K562 (cell line): ENCODE results near the gene HCST. TPM values are rescaled to one million over a fixed set of nuclear protein-coding genes. Genes with fewer than 3 reads are reported as not detected.

Experiments used
- ATF3 ChIP-seq, 2 experiments: fragments of 450-650 bp in 1 of 2; sonication (generic) in 1 of 2; formaldehyde crosslinking in 1 of 2; IDR thresholded peaks in 1 of 2; conservative IDR thresholded peaks in 1 of 2; 2 replicates each; pipeline versions ENCODE4 v1.6.1 to v1.8.1; 2016 to 2023; ENCODE audit warnings: mild to moderate bottlenecking in 2 of 2, moderate library complexity in 2 of 2, inconsistent platforms in 1 of 2, missing genetic modification reagents in 1 of 2
- EHMT2 ChIP-seq: fragments of 450-650 bp; IDR thresholded peaks from 2 replicates; pipeline ENCODE4 v1.6.1; 2018; ENCODE audit warnings: antibody characterized with exemption
- FOXA3 ChIP-seq, 2 experiments: fragments of 450-650 bp in 1 of 2; sonication (generic) in 1 of 2; formaldehyde crosslinking; IDR thresholded peaks in 1 of 2; conservative IDR thresholded peaks in 1 of 2; 2 replicates each; pipeline versions ENCODE4 v1.4.0 to v1.8.0; 2020 to 2022; ENCODE audit warnings: mild to moderate bottlenecking in 2 of 2, missing genetic modification reagents in 1 of 2
- HMGXB4 ChIP-seq: sonication (generic); formaldehyde crosslinking; IDR thresholded peaks from 2 replicates; pipeline ENCODE4 v1.8.1; 2023; ENCODE audit warnings: mild to moderate bottlenecking, missing genetic modification reagents
- KLF13 ChIP-seq: fragments of 450-650 bp; IDR thresholded peaks from 2 replicates; pipeline ENCODE4 v1.6.1; 2016; ENCODE audit warnings: missing genetic modification characterization, low read depth, mild to moderate bottlenecking, missing compliant biosample characterization, moderate library complexity, borderline replicate concordance
- MNT ChIP-seq, 2 experiments: fragments of 450-650 bp; conservative IDR thresholded peaks; 2 replicates each; pipeline ENCODE4 v1.6.1; 2017; ENCODE audit warnings: mild to moderate bottlenecking in 2 of 2, moderate library complexity in 2 of 2
- MYNN ChIP-seq, 2 experiments: sonication (generic); formaldehyde crosslinking in 1 of 2; IDR thresholded peaks; 2 replicates each; pipeline versions ENCODE4 v1.5.0 to v1.6.1; 2016 to 2020; ENCODE audit warnings: antibody characterized with exemption in 1 of 2, missing genetic modification reagents in 1 of 2
- RBFOX2 ChIP-seq: fragments of 200-400 bp; formaldehyde crosslinking; IDR thresholded peaks from 2 replicates; pipeline ENCODE4 v1.6.1; 2017; ENCODE audit warnings: low read depth, mild to moderate bottlenecking, low read length, moderate library complexity
- VEZF1 ChIP-seq: fragments of 200-800 bp; sonication (Bioruptor generic); IDR thresholded peaks from 2 replicates; pipeline ENCODE4 v1.6.1; 2017; ENCODE audit warnings: missing genetic modification characterization, missing compliant biosample characterization
- ZBTB26 ChIP-seq: fragments of 450-650 bp; formaldehyde crosslinking; IDR thresholded peaks from 2 replicates; pipeline ENCODE4 v1.4.0; 2022; ENCODE audit warnings: missing genetic modification characterization
- ZNF609 ChIP-seq: sonication (generic); formaldehyde crosslinking; IDR thresholded peaks from 2 replicates; pipeline ENCODE4 v1.8.1; 2023; ENCODE audit warnings: missing genetic modification reagents, mild to moderate bottlenecking, borderline replicate concordance
- polyA plus RNA-seq, 8 experiments: library from polyadenylated mRNA; depleted of rRNA in 4 of 8; stranded (reverse) in 5 of 8; unstranded in 3 of 8; fragments of >200 nt; fragmentation: Nextera tagmentation in 2 of 8; fragmentation: Illumina TruSeq in 1 of 8; extraction: Ambion mirVana in 2 of 8; extraction: Trizol in 1 of 8; gene quantifications; 2 replicates each; pipeline versions ENCODE4 v1.2.1 to v1.2.3, GENCODE V29; 2011 to 2014; ENCODE audit warnings: inconsistent platforms in 1 of 8, missing spikeins in 1 of 8
- total RNA-seq, 7 experiments: library from RNA; depleted of rRNA in 6 of 7; stranded (reverse); fragments of >200 nt in 6 of 7; fragmentation: Illumina TruSeq in 2 of 7; extraction: Trizol in 2 of 7; gene quantifications; 2 replicates each; pipeline versions ENCODE4 v1.2.1 to v1.2.3, GENCODE V29; 2011 to 2021; ENCODE audit warnings: low replicate concordance in 1 of 7

The HCST gene
- total and polyA plus RNA-seq, 9 of the 15 experiments (the other 6 are each of a cell fraction or from before 2014, with no cell fraction given) = 0.29 to 1.9 (median 0.95) TPM; not detected in 2

GRCh38 chr19:35869327-35870123 is 32.8 kb upstream of the HCST start (continued):
- TF ChIP-seq MNT (conservative IDR thresholded peaks at IDR 0.05) (peak; percentile 83 to 87), EHMT2 (peak; percentile 41; the same call in 1 of the 2 replicates), RBFOX2 (peak; percentile 48; the same call in 1 of the 2 replicates), ZNF609 (CRISPR knock-in tag) (no peak), FOXA3 (CRISPR knock-in tag; conservative IDR thresholded peaks at IDR 0.05 in 1 of 2, IDR thresholded peaks at IDR 0.05 in 1 of 2) (no peak), ATF3 (IDR thresholded peaks at IDR 0.05) (no peak), ATF3 (CRISPR knock-in tag; conservative IDR thresholded peaks at IDR 0.05) (peak; percentile 76; the same call in 1 of the 2 replicates), MYNN (IDR thresholded peaks at IDR 0.05) (peak; percentile 20; the same call in 1 of the 2 replicates), MYNN (CRISPR knock-in tag; IDR thresholded peaks at IDR 0.05) (no peak), ZBTB26 (CRISPR knock-in tag) (peak; percentile 74; the same call in 1 of the 2 replicates), KLF13 (tag) (peak; percentile 85; the same call in 1 of the 2 replicates), VEZF1 (CRISPR knock-in tag) (peak; percentile 65), HMGXB4 (peak; percentile 40; the same call in 1 of the 2 replicates)
